ENCODE data around the gene L2HGDH.

GRCh38 chr14:50263321-50263720 is 48.7 kb downstream of the L2HGDH start:
- no peak for TF ChIP-seq EZH2 (IDR thresholded peaks at IDR 0.05; ENCODE audit: borderline replicate concordance, low read length)
- no peak for TF ChIP-seq CTCF (IDR thresholded peaks at IDR 0.05; ENCODE audit: low read length)

Data from OCI-LY1 (cell line).